ENCODE results near the gene SOX6. TPM values are rescaled to one million over a fixed set of nuclear protein-coding genes. Genes with fewer than 3 reads are reported as not detected.

Gene SOX6
- total RNA-seq, 2 experiments from 2014 or later: 0.13 TPM; not detected in 1

GRCh38 chr11:16167706-16168487, 188.4 kb downstream of the SOX6 start:
- Histone ChIP-seq H3K4me3 (ENCODE audit: low read depth, low read length, poor library complexity, severe bottlenecking) (no peak overlapping the region), H3K36me3 (ENCODE audit: insufficient read depth, low read length) (no peaks in the 10 kb centered on the region), H3K4me1 (ENCODE audit: insufficient read depth, low read length, poor library complexity, severe bottlenecking) (no peaks in the 10 kb centered on the region), H3K79me2 (ENCODE audit: insufficient read depth, low read depth, low read length) (no peaks in the 10 kb centered on the region), H3K9me2 (ENCODE audit: insufficient read depth, low read length) (no peaks in the 10 kb centered on the region), H3K27ac (ENCODE audit: low read depth, low read length, poor library complexity, severe bottlenecking) (no peak overlapping the region), H2AFZ (ENCODE audit: low read length) (no peak overlapping the region), H4K20me1 (ENCODE audit: insufficient read depth, low read length) (no peaks in the 10 kb centered on the region), H3K9me3 (ENCODE audit: low read length) (no peaks in the 10 kb centered on the region), H3K4me2 (ENCODE audit: low read length) (no peak overlapping the region)
- ChIA-PET POLR2A (no interaction called here), CTCF (ENCODE audit: unreplicated experiment) (no interaction called here)
- TF ChIP-seq, protein P1, sequence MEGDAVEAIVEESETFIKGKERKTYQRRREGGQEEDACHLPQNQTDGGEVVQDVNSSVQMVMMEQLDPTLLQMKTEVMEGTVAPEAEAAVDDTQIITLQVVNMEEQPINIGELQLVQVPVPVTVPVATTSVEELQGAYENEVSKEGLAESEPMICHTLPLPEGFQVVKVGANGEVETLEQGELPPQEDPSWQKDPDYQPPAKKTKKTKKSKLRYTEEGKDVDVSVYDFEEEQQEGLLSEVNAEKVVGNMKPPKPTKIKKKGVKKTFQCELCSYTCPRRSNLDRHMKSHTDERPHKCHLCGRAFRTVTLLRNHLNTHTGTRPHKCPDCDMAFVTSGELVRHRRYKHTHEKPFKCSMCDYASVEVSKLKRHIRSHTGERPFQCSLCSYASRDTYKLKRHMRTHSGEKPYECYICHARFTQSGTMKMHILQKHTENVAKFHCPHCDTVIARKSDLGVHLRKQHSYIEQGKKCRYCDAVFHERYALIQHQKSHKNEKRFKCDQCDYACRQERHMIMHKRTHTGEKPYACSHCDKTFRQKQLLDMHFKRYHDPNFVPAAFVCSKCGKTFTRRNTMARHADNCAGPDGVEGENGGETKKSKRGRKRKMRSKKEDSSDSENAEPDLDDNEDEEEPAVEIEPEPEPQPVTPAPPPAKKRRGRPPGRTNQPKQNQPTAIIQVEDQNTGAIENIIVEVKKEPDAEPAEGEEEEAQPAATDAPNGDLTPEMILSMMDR (conservative IDR thresholded peaks at IDR 0.05; ENCODE audit: low read length): no peak
- TF ChIP-seq EZH2phosphoT487 (IDR thresholded peaks at IDR 0.05; ENCODE audit: borderline replicate concordance, low read depth, low read length): no peak
- BruUV-seq (replicated peaks): no TSS peak
- no peak for DNase-seq (ENCODE audit: low spot score)
- intact Hi-C loops (cut with micrococcal nuclease; ENCODE audit: unreplicated experiment): no loop called here

DNA sequence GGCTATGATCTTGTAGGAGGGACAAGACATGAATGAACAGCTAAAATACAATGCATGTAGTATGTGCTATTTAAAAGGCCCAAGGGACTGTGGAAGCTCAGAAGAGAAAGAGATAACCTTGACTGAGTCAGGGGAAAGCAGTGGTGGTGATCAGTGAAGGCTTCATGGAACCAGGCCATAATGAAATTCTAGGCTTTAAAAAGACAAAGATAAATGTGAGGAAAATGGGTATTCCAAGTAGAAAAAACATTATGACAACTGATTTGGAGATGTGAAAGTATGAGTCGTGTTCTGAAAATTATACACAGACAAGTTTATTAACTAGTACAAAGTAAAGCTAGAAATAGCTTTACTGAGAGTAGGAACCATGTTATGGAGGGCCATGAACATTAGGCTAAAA, 189.8 kb downstream of the SOX6 start:
- Histone ChIP-seq H3K36me3 (ENCODE audit: insufficient read depth, low read length) (no peaks in the 10 kb centered on the region), H3K4me1 (ENCODE audit: insufficient read depth, low read length, poor library complexity, severe bottlenecking) (no peaks in the 10 kb centered on the region), H3K27ac (ENCODE audit: low read depth, low read length, poor library complexity, severe bottlenecking) (no peak overlapping the region), H3K9me2 (ENCODE audit: insufficient read depth, low read length) (no peaks in the 10 kb centered on the region), H2AFZ (ENCODE audit: low read length) (no peak overlapping the region), H4K20me1 (ENCODE audit: insufficient read depth, low read length) (no peaks in the 10 kb centered on the region), H3K9me3 (ENCODE audit: low read length) (no peaks in the 10 kb centered on the region), H3K79me2 (ENCODE audit: insufficient read depth, low read depth, low read length) (no peaks in the 10 kb centered on the region), H3K4me3 (ENCODE audit: low read depth, low read length, poor library complexity, severe bottlenecking) (no peak overlapping the region), H3K4me2 (ENCODE audit: low read length) (no peak overlapping the region)
- POLR2A ChIA-PET: no interaction called here
- intact Hi-C loops (cut with micrococcal nuclease; ENCODE audit: unreplicated experiment): no loop called here
- CTCF ChIA-PET (ENCODE audit: unreplicated experiment): no interaction called here
- DNase-seq (ENCODE audit: low spot score): no peak
- TF ChIP-seq, protein P1 (conservative IDR thresholded peaks at IDR 0.05; ENCODE audit: low read length): no peak
- no peak for TF ChIP-seq EZH2phosphoT487 (IDR thresholded peaks at IDR 0.05; ENCODE audit: borderline replicate concordance, low read depth, low read length)
- BruUV-seq (replicated peaks): no TSS peak

DNA sequence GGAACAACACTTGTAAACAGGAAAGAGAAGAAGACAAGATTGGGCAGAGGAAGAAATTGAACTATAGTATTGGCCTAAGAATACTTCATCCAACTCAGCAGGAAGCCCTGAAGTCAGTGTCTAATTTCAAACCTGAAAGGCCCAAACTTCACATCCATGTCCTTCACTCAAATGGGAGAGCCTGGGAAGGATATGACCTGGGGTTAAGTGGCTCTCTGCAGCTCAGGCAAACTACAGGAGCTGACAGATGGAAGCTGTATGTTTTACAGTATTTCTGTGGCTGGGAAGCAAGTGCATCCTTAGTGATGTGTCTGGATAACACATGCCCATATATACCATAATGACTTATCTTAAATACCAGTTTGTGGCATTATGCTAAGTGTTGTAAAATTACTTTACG, 196.2 kb downstream of the SOX6 start:
- no TSS peak for BruUV-seq (replicated peaks)
- TF ChIP-seq, protein P1 (conservative IDR thresholded peaks at IDR 0.05; ENCODE audit: low read length): no peak
- TF ChIP-seq EZH2phosphoT487 (IDR thresholded peaks at IDR 0.05; ENCODE audit: borderline replicate concordance, low read depth, low read length): no peak
- Histone ChIP-seq H2AFZ (ENCODE audit: low read length) (no peak overlapping the region), H3K4me1 (ENCODE audit: insufficient read depth, low read length, poor library complexity, severe bottlenecking) (no peaks in the 10 kb centered on the region), H3K4me2 (ENCODE audit: low read length) (no peak overlapping the region), H4K20me1 (ENCODE audit: insufficient read depth, low read length) (no peaks in the 10 kb centered on the region), H3K79me2 (ENCODE audit: insufficient read depth, low read depth, low read length) (no peaks in the 10 kb centered on the region), H3K27ac (ENCODE audit: low read depth, low read length, poor library complexity, severe bottlenecking) (no peak overlapping the region), H3K9me3 (ENCODE audit: low read length) (no peaks in the 10 kb centered on the region), H3K4me3 (ENCODE audit: low read depth, low read length, poor library complexity, severe bottlenecking) (no peak overlapping the region), H3K9me2 (ENCODE audit: insufficient read depth, low read length) (no peaks in the 10 kb centered on the region), H3K36me3 (ENCODE audit: insufficient read depth, low read length) (no peaks in the 10 kb centered on the region)
- POLR2A ChIA-PET: no interaction called here
- intact Hi-C loops (cut with micrococcal nuclease; ENCODE audit: unreplicated experiment): loop anchor here (1.0 kb wide), 1 partner anchor 22 kb away; no protein-coding TSS in a partner anchor
- no peak for DNase-seq (ENCODE audit: low spot score)
- CTCF ChIA-PET (ENCODE audit: unreplicated experiment): no interaction called here

All from OCI-LY7 (cell line).